IPS DF 4.7 (cell line): Measurements from ENCODE around the gene ALG9.

Experiments
- DNase-seq: peaks from one replicate; pipeline ENCODE4 v3.0.0-alpha.2; 2013; ENCODE audit warnings: low spot score; ENCODE audit errors: extremely low read depth

ALG9 gene

DNA sequence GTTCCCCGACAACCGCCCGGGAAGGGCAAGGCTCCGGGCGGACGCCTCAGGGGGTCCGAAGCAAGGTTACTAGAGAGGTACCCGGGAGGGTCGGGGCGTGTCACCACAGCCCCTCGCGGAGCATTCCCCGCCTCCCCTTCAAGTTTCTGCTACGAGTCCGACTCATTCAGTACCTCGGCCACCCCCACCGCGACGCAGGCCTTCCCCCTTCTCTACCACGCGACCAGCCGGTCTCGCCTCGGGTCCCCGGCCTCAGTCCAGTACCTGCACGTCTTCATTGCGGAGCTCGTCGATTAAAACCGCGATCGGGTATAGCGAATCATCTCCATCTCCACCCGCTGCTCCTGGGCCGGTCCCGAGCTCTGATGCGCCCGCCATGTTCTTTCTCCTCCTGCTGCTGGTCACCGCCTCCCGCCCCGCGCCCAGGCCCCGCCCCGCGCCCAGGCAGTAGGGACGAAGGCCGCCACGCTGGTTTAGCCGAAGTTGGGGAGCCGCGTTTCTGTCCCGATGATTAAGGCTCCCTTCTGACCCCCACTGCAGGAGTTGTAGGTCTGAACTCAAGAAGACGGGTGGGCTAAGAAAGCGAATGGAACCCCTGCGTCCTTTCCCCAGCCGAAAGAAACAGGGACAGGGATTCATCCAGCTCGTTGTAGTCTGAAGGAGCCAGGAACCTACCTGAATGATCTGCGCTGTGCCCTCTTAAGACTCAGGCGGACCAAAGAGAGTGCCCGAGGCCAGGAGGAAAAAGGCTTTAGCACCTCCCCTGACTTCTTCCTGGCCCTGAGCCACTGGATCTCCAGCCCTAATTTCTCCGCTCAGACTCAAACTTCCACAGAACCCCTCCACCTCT lies 105.2 kb downstream of the ALG9 start, which contains the start of gene PPP2R1B:
TSS of gene PPP2R1B (minus strand) at position 406 of the 850 bp plus-strand sequence. CDS start at position 378, 28 bp downstream.
- DNase-seq: peak; percentile 56

DNA sequence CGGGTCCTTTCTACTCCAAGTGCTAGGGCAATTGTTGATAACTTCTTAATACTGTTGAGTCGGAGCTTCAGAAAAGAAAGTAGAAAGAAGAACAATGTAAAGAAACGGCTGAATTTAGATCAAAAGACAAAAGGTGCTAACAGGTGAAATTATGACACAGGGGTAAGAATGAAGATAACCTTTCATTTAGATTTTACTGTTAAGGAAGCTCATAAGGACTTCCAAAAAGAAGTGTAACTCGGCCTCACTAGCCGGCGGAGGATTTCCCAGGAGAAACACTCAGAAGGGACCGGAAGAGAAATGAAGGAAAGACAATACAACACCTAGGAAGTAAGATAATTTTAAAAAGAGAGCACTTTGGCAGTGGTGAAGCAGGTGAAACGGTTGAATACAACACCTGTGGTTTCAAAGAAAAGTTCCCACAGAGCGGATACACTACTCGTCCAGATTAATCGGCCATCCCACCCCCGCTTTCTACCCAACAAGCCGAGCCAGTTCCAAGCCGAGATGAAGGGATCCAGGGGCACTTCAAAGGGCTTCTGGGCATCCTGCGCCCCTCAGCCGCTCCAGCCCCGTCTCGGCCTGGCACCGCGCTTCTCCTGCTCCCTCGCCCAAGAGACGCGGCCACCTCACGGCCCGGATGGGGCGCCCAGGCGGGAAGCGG lies 105.9 kb downstream of the ALG9 start:
- DNase-seq: peak; percentile 25

DNA sequence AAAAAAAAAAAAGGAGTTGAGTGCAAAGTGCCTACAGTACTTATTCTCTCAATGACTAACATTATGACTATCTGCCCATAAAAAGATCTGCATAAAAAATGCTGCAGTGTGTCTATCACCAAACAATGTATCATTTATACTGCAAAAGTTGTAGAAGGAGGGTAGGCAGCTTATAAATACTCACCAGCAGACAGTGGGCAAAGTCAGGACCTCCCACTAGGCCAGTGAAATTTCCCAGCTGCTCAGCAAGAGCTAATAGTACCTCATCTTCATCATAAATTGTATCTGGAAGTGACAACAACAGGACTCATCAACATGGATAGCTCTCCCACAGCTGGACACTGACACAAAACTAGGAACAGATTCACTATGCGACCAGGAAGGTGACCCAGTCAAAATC lies 106.8 kb downstream of the ALG9 start:
- DNase-seq: no peak

DNA sequence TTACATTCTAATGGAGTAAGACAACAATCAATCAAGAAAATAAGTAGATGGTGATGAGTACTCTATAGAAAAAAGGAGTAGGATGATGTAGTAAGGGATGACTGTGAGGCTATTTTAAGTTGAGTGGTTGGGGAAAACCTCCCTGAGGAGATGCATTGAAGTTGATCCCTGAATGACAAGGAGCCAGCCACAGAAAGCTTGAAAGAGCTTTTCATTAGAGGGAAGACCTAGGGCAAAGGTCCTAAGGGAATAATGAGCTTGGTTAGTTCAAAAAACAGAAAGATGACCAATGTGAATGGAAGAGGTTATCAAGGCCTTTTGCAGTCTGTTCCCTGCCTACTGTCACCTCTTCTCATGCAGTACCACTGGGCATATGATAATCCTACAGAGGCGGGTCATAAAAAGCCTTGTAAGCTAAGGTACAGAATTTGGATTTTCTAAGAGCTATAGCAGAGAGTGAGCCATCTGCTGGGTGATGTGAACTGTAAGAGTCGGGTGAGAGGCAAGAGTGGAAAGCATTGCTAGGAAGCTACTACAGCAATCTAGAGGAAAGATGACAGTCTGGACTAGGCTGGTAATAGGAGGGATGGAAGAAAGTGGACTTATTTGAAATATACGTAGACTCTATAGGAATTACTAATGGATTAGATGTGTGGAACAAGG lies 108.3 kb downstream of the ALG9 start:
- DNase-seq: no peak

DNA sequence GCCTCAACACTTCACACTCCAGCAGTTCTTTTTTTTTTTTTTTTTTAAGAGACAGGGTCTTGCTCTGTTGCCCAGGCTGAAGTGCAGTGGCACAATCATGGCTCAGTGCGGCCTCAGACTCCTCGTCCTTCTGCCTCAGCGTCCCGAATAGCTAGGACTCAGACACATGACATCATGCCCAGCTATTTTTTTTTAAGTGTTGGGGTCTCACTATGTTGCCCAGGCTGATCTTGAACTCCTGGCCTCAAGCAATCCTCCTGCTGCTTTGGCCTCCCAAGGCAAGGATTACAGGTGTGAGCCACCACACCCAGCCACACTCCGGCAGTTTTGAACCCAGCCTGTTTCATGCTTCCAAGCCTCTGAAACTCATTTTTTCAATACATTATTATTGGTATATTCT lies 108.9 kb downstream of the ALG9 start:
- DNase-seq: no peak

DNA sequence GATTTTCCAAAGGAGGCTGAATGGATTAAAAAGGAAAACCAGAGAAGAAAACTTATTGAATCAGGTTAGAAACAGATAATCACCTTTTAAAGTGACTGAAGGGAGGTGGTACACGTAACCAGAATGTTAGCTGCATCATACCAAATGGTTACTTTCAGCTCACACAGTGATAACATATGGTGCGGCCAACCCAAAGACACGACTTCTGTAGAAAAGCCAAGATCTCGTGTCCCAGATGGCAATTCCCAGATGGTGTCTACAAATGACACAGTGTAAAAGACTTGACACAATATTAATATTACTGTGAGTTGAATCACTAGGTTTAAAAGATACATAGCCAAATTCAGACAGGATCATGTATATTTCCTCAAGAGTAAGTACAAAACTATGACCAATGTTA lies 110.3 kb downstream of the ALG9 start:
- no peak for DNase-seq

DNA sequence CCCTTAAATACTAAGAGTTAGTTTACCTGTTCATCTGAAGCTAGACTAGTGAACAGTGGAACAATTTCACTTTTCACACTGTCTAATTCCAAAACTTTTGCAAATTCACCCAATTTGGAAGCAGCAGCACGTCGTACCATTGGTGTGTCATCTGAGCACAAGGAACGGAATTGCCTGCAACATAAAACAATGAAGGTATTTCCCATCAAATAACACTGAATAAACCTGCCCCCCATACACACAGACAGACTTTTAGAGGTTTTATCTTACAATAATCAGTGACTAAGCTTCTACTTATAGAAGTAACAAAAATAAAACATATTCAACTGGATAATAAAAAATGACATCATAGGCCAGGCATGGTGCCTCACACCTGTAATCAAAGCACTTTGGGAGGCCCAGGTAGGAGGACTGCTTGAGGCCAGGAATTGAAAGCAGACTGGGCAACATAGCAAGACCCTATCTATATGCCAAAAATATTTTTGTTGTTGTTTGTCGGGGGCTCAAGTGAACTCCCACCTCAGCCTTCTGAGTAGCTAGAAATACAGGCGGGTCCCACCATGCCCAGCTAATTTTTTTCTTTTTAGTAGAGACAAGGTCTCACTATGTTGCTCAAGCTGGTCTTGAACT lies 111.5 kb downstream of the ALG9 start:
- no peak for DNase-seq

DNA sequence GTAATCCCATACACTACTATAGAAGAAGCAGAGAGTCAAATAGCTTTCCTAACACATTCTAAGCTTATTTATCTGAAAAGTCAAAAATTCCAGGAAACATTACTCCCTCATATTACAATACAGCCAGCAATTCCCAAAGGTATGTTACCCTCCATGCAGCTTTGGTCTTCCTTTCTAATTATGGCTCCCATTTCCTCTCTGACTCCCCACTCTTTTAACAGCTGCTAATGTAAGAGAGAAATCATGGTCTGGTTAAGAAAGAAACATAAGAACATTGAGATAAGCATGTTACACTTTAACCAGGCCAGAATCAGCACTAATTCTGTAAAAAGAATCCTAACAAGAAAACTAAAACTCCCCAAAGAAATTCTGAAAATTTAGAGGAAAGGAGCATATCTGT lies 112.0 kb downstream of the ALG9 start:
- DNase-seq: no peak

DNA sequence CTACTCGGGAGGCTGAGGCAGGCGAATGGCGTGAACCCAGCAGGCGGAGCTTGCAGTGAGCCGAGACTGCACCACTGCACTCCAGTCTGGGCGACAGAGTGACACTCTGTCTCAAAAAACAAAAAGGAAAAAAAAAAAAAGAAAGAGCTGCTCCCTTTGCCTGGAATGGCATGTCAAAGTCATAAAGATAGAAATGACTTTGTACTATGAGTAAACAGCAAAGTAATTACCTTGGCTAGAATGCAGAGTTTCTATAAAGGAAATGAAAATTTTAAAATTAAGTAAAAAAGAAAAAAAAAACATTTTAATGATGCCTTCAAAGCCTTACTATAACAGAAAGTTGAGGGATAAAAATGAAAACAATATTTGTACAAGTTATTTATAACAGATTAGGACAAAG lies 115.3 kb downstream of the ALG9 start:
- no peak for DNase-seq

DNA sequence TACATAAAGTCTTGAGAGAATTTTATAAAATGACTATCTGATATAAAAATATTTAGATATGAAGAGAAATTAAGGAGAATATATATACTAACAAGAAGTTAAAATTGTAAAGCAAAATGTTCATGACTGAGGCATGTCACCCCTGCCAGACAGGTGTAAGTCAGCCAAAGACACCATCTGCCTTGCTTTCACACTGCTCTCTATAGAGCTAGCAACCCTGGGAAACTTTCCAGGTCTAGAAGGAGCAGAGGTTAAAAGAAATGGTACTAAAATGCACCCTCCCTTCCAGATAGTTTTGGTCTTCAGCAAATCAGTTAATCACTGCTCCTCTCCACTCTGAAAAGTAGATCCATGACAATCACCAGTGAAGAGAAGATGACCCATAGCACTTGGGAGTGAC lies 121.7 kb downstream of the ALG9 start:
- DNase-seq: no peak

DNA sequence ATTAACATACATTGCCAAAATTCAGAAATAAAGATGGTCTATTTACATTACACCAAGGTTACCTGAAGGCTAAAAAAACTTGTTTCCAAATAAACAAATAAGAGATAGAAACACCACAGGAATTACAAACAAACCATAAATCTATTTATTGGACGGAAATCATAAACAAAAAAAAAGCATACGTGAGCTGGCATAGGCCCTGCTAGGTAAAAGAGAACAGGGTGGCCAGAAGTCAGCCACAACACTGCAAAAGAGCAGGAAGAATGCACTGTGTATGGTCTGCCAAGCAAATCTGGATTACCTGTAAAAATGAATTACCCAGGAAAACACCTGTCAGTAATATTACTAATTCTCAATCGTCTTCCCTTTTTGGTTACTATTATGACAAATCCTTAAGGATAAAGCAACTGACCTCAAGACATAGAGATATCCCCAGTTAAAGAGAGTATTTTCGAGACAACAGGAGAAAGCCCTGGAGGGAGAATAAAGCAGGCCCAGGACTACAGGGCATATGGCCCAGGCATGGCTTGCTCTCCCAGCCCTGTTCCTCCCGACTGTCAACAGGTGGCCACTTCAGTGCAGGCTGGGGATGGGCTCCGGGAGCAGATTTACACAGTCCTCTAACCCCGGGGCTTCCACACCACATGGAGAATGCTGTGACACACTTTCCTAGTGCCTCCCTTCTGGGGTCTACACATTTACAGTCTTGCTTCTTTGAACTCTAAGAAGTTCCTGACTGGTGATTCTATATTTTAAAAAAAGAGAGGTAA lies 123.2 kb downstream of the ALG9 start:
- DNase-seq: no peak

DNA sequence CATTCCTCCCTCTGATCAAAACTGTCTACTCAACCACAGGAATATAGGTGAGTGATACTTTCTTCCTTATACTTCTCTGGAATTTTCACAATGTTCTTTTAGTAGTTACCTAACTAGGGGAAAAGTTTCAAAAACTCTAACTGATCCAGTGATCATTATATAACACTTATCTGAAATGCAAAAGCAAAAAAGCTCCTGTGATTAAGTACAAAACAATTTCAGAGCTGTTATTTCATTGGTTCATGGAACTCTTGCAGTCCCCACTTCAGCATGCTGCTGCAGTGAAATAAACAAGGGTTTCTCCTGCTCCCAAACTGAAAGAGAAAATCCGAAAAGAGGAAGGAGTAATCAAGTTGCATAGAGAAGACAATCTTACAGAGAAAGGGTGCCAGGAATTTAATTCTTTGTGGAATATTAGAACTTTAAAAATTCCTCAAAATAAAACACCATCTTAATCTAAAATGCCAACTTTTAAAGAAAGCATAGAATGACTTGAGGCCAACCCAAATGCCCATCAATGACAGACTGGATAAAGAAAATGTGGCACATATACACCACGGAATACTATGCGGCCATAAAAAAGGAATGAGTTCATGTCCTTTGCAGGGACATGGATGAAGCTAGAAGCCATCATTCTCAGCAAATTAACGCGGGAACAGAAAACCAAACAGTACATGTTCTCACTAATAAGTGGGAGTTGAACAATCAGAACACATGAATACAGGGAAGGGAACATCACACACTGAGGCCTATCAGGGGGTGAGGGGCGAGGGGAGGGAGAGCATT lies 125.5 kb downstream of the ALG9 start:
- DNase-seq: no peak

DNA sequence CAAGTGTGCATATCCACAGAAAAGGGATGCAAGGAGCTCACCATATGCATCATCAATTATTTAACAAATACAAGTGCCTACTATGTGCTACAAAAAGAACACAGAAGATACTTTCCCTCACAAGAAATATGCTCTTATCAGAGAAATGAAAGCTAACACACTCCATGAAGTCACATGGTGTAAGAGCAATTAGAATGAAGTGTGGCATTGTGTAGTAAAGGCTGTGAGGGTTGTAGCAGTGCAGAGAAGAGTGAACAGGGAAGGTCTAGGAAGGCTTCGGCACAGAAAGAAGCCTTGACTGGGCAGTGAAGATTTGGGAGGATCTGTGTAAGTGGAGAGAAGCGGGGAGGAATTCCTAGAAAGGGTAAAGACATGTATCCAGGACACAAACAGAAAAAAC lies 127.7 kb downstream of the ALG9 start:
- no peak for DNase-seq

DNA sequence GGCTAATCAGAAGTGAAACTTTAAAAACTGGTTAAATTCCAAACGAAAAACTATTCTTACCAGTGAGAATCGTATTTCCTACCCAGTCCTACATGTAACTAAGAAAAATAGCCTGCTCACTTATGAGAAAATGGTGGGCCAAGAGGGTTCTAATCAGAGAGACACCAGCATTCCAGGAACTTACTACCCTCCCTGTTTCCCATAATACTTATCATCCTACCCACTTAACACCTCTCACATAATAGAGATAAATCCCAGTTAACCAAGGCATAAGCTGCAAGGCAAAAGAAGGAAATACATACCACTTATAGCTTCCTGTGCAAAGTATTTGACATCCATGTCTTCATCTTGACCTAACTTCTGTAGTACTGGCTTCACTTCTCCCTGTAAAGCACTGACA lies 129.6 kb downstream of the ALG9 start:
- DNase-seq: no peak

DNA sequence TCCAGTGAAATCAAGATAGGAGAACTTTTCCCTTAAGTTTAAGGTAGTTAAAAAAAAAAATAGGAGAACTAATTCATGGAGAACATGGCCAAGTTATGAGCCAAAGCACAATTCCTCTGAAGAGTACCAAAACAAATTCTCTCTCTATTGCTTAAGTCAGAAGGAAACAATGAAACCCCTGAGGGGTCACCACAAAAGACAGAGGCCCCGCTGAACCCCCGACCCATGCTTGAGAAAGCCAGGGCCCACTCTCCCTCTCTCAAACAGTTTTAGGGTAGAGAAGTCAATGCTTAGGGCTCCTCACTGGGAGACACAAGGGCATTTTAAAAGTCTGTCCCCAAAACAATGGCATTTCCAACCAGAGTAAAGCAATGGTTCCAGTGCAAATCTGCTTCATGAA lies 132.1 kb downstream of the ALG9 start:
- no peak for DNase-seq

DNA sequence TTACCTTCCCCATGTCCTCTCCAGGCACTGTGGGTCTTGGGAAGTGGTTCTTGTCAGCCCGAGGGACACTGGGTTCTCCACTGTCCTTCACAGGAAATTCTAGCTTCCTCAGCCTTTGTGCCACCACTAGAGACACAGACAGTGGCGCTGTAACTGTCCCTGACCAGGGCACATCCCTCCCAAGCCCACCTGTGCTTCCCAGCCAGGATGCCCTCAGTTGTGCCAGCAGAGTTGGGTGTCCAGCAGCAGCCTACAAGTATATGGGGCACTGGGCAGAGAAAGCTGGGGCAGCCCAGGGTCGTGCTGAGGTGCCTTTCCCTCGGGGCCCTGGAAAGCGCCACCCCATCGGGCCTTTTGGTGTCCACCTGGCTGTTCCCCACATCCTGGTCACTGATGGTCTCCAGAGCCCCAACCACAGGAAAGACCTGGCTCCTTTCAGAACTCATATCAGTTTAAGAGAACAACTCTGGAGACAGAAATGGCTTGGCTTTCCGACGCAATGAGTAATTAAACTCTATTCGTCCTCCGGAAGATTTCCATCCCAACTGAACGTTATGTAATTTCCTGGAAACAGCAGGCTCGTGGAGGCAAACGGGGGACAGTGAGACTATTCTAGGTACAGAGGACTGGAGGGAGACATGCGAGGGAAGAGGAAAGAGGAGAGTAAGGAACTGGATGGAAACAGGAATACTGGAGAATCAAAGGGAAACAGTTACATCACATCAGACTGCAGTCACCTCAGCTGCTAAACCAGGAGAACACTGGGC lies 133.8 kb downstream of the ALG9 start:
- DNase-seq: no peak

DNA sequence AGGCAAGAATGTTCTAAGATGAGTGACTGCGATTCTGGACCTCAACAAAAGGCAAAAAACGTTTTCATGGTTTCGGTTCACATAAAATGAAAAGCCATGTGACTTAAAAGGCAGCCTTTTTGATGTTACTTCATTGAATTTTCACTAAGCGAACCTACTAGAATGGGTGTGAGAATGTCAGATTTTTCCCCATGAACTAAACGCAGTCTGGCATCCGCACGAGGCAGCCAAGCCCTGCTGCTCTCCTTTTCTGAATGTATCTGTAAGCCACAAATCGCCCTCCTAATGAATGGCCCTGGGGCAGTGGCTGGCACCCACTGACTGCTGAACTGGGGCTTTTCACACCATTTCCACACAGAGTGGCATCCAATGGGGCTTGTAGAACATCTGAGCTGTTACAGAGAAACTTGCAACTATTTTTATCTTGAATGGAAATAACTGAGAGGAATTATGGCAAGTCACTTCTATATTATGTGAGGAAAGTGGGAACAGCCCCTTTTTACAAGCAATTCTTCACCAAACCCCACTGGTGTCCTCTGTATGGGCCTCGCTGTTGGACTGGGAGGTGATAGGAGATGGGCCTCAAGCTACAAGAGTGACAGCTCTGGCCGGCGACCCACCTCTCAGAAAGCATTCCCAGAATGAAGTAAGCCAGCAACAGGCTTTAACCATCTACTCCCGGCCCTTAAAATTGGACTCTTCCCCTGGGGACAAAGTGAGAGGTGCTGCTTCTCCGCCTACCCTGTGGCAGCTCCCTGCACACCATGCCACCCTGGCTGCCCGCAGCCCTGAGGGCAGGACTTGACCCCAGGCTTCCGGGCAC lies 134.5 kb downstream of the ALG9 start:
- no peak for DNase-seq
